ENCODE measurements around the gene PRPF19. TPM values are rescaled to one million over a fixed set of nuclear protein-coding genes. Genes with fewer than 3 reads are reported as not detected.

Gene PRPF19
- total RNA-seq, 1 donor from 2014 or later = 36.1 TPM

GRCh38 chr11:60942219-60942618 lies 35.8 kb upstream of the PRPF19 start:
- FAIRE-seq = no peak
- H3K4me3 ChIP-seq (ENCODE audit: low read depth, low read length) = no peak overlapping the region
- no peak for DNase-seq (ENCODE audit: low read depth)
- no peaks in the 10 kb centered on the region for H3K36me3 ChIP-seq (ENCODE audit: control insufficient read depth, insufficient read depth, low read length)
- H3K27me3 ChIP-seq (ENCODE audit: control insufficient read depth, insufficient read depth, low read length) = no peaks in the 10 kb centered on the region
- TF ChIP-seq CTCF (IDR thresholded peaks at IDR 0.05; ENCODE audit: insufficient read depth, low read length, severe bottlenecking) = no peak

GRCh38 chr11:60941371-60942119 lies 35.2 kb upstream of the PRPF19 start:
- H3K27me3 ChIP-seq (ENCODE audit: control insufficient read depth, insufficient read depth, low read length) = no peaks in the 10 kb centered on the region
- TF ChIP-seq CTCF (IDR thresholded peaks at IDR 0.05; ENCODE audit: insufficient read depth, low read length, severe bottlenecking) = no peak
- FAIRE-seq (no peak), DNase-seq (ENCODE audit: low read depth) (no peak)
- no peaks in the 10 kb centered on the region for H3K36me3 ChIP-seq (ENCODE audit: control insufficient read depth, insufficient read depth, low read length)
- no peak overlapping the region for H3K4me3 ChIP-seq (ENCODE audit: low read depth, low read length)

GRCh38 chr11:60939855-60940254 lies 33.5 kb upstream of the PRPF19 start:
- peaks cover 2% of the 10 kb centered on the region for H3K36me3 ChIP-seq (ENCODE audit: control insufficient read depth, insufficient read depth, low read length)
- FAIRE-seq (no peak), DNase-seq (ENCODE audit: low read depth) (peak; percentile 22)
- no peak overlapping the region for H3K4me3 ChIP-seq (ENCODE audit: low read depth, low read length)
- TF ChIP-seq CTCF (IDR thresholded peaks at IDR 0.05; ENCODE audit: insufficient read depth, low read length, severe bottlenecking) = no peak
- no peaks in the 10 kb centered on the region for H3K27me3 ChIP-seq (ENCODE audit: control insufficient read depth, insufficient read depth, low read length)

GRCh38 chr11:60939301-60939700 lies 32.9 kb upstream of the PRPF19 start:
- no peaks in the 10 kb centered on the region for H3K27me3 ChIP-seq (ENCODE audit: control insufficient read depth, insufficient read depth, low read length)
- peaks cover 2% of the 10 kb centered on the region for H3K36me3 ChIP-seq (ENCODE audit: control insufficient read depth, insufficient read depth, low read length)
- H3K4me3 ChIP-seq (ENCODE audit: low read depth, low read length) = no peak overlapping the region
- TF ChIP-seq CTCF (IDR thresholded peaks at IDR 0.05; ENCODE audit: insufficient read depth, low read length, severe bottlenecking) = no peak
- FAIRE-seq (peak; percentile 43), DNase-seq (ENCODE audit: low read depth) (no peak)

GRCh38 chr11:60938500-60938899 lies 32.1 kb upstream of the PRPF19 start:
- no peak for DNase-seq (ENCODE audit: low read depth)
- Histone ChIP-seq H3K27me3 (ENCODE audit: control insufficient read depth, insufficient read depth, low read length) (no peaks in the 10 kb centered on the region), H3K36me3 (ENCODE audit: control insufficient read depth, insufficient read depth, low read length) (peaks cover 4% of the 10 kb centered on the region), H3K4me3 (ENCODE audit: low read depth, low read length) (no peak overlapping the region)
- no peak for FAIRE-seq
- no peak for TF ChIP-seq CTCF (IDR thresholded peaks at IDR 0.05; ENCODE audit: insufficient read depth, low read length, severe bottlenecking)

GRCh38 chr11:60937811-60938210 lies 31.4 kb upstream of the PRPF19 start:
- no peaks in the 10 kb centered on the region for H3K27me3 ChIP-seq (ENCODE audit: control insufficient read depth, insufficient read depth, low read length)
- DNase-seq (ENCODE audit: low read depth) = no peak
- H3K4me3 ChIP-seq (ENCODE audit: low read depth, low read length) = no peak overlapping the region
- H3K36me3 ChIP-seq (ENCODE audit: control insufficient read depth, insufficient read depth, low read length) = peaks cover 5% of the 10 kb centered on the region
- TF ChIP-seq CTCF (IDR thresholded peaks at IDR 0.05; ENCODE audit: insufficient read depth, low read length, severe bottlenecking) = no peak
- no peak for FAIRE-seq

Data from bronchial epithelial cell (primary cell).